ENCODE data around the gene OR5H2.

Gene OR5H2

DNA sequence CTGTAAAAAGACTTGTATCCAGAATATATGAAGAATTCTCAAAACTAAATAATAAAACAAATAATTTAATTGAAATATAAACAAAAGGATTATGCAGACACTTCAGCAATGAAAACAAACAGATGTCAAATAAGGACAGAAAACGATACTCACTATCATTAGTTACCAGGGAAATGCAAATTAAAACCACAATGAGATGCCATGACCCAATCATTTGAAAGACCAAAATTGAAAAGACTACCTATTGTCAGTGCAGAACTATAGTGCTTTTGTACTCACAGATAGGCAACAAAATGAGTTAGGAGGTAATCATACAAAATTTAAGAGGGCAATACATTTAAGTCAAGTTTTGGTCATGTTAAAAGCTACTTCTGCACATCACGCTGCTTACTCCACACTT, 39.8 kb downstream of the OR5H2 start:
- no peak for DNase-seq (ENCODE audit: extremely low read depth, low read depth)

DNA sequence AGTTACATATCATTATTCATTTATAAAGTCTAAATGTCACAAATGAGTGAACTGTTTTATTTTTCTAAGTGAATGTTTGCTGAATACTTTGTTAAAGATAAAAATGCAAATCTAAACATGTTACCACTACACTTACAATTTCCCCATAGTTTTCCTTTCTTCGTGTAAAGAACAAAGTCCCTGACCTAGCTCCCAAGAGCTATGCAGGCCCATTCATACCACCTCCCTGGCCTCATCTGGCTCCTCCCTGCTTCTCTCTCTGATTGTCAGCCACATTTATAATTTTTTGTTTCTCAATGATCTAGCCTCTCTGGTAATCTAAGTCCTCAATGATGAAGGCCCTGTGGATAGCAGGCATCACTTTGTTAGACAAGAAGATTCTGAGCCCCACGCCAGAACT, 40.4 kb downstream of the OR5H2 start:
- TF ChIP-seq CTCF (IDR thresholded peaks at IDR 0.05; ENCODE audit: low read depth, low read length): no peak
- DNase-seq (ENCODE audit: extremely low read depth, low read depth): no peak

More for the DNA sequence above, 39.8 kb downstream of the OR5H2 start:
- no peak for TF ChIP-seq CTCF (IDR thresholded peaks at IDR 0.05; ENCODE audit: low read depth, low read length)

- no peak for DNase-seq (ENCODE audit: extremely low read depth, low read depth)
- no peak for TF ChIP-seq CTCF (IDR thresholded peaks at IDR 0.05; ENCODE audit: low read depth, low read length)
Measured at GRCh38 chr3:98323425-98323824, 41.1 kb downstream of the OR5H2 start.

GRCh38 chr3:98325055-98325454, 42.8 kb downstream of the OR5H2 start:
- TF ChIP-seq CTCF (IDR thresholded peaks at IDR 0.05; ENCODE audit: low read depth, low read length): no peak
- no peak for DNase-seq (ENCODE audit: extremely low read depth, low read depth)

DNA sequence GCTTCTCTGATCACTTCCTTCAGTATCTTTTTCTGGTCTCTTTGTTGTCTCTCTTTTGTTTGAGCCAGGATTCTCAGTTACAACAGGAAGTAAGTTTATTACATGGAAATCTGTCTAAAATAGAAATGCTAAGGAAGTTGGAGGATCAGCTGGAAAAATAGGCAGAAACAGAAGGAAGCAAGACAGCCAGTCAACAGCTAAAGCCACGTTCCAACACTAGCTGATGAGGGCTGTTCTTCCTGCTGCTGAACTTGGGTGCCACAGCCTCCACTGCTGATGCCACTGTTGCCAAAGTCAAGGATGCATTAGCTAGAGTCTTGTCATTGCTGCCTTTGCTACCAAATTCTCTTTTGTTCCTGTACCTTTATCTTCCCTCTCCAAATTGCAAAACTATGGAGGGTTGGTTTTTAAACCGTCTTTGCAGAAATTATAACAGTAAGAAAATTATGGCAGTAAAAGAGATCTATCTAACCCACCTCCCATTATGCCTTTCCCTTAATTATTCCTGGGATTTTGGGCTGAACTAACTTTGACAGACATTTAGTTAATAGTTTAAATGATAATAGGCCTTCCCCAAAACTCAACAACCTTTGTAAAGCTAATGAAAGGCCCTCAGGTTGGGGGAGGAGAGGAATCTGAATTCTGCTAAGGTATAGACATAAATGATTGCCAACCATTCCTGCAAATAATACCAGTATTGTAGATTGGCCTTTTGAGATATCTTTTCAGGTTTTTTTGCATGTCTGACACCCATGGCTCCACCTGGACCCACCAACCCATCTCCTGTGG, 44.0 kb downstream of the OR5H2 start:
- no peak for DNase-seq (ENCODE audit: extremely low read depth, low read depth)
- no peak for TF ChIP-seq CTCF (IDR thresholded peaks at IDR 0.05; ENCODE audit: low read depth, low read length)

DNA sequence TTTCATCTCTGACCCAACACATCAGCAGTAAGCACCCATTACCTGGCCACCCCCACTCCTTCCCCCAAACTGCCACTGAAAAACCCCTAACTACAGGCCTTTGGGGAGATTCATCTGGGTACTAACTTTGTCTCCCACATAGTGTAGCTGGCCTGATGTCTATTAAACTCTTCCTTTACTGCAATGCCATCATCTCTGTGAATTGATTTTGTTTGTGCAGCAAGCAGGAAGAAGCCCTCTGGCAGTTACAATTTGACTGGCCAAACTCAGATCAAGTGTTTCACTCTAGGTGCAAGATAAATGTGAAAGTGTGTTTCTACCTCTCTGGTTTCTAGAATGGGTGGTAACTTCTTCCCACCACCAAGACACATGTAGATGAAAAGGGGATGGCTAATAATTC, 44.6 kb downstream of the OR5H2 start:
- no peak for TF ChIP-seq CTCF (IDR thresholded peaks at IDR 0.05; ENCODE audit: low read depth, low read length)

DNA sequence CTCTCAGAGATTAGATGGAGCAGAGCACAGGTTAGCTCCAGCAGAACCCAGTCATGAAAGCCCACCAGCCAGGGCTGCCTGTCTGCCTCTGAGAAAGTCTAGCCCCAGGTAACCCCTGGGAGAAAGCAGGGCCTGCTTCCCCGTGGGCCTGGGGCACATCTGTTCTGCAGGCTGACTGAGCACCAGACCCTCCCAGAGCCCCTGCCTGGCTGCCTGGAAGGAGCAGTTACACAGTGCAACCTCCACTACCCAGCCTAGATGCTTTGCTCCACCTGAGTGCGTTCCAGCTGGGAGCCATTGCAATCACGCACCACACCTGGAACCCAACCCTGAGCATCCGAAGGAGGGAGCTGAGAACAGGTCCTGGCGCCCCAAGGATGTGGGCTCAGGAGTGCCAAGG, 46.6 kb downstream of the OR5H2 start:
- DNase-seq (ENCODE audit: extremely low read depth, low read depth): no peak
- TF ChIP-seq CTCF (IDR thresholded peaks at IDR 0.05; ENCODE audit: low read depth, low read length): no peak

More for the DNA sequence above, 44.6 kb downstream of the OR5H2 start:
- no peak for DNase-seq (ENCODE audit: extremely low read depth, low read depth)

Measured in AG09319 (cell line).